SK-N-SH treated with all-trans-retinoic acid at 6 μM for 48 hours (cell line): ENCODE results near the gene AGBL3.

Experiments used
- BACH2 ChIP-seq: fragments of 250-450 bp; sonication (Bioruptor Pico); IDR thresholded peaks from 2 replicates; pipeline ENCODE4 v1.9.0; 2021; ENCODE audit warnings: mild to moderate bottlenecking, borderline replicate concordance
- CREB5 ChIP-seq: fragments of 250-450 bp; sonication (Bioruptor Pico); IDR thresholded peaks from 2 replicates; pipeline ENCODE4 v1.5.1; 2020; ENCODE audit warnings: low read depth, mild to moderate bottlenecking, moderate library complexity
- CSRNP3 ChIP-seq: fragments of 250-450 bp; sonication (Bioruptor Pico); IDR thresholded peaks from 2 replicates; pipeline ENCODE4 v1.5.1; 2021; ENCODE audit warnings: mild to moderate bottlenecking, moderate library complexity
- PATZ1 ChIP-seq: fragments of 250-450 bp; sonication (Bioruptor Pico); IDR thresholded peaks from 2 replicates; pipeline ENCODE4 v1.8.0; 2020; ENCODE audit warnings: mild to moderate bottlenecking, moderate library complexity, borderline replicate concordance
- RARB ChIP-seq: fragments of 250-450 bp; sonication (Bioruptor Pico); IDR thresholded peaks from 2 replicates; pipeline ENCODE4 v1.8.0; 2021; ENCODE audit warnings: mild to moderate bottlenecking, moderate library complexity
- TOX ChIP-seq: fragments of 250-450 bp; sonication (Bioruptor Pico); IDR thresholded peaks from 2 replicates; pipeline ENCODE4 v1.8.0; 2021; ENCODE audit warnings: mild to moderate bottlenecking, moderate library complexity, borderline replicate concordance
- ZC3H10 ChIP-seq: fragments of 250-450 bp; sonication (Bioruptor Pico); IDR thresholded peaks from 2 replicates; pipeline ENCODE4 v1.5.1; 2021; ENCODE audit warnings: mild to moderate bottlenecking, moderate library complexity
- ZFP3 ChIP-seq: fragments of 250-450 bp; sonication (Bioruptor Pico); IDR thresholded peaks from 2 replicates; pipeline ENCODE4 v1.5.0; 2020; ENCODE audit warnings: mild to moderate bottlenecking, moderate library complexity
- ZFP30 ChIP-seq: fragments of 450-650 bp; formaldehyde crosslinking; IDR thresholded peaks from 2 replicates; pipeline ENCODE4 v1.5.0; 2022; ENCODE audit warnings: mild to moderate bottlenecking, moderate library complexity
- ZNF8 ChIP-seq: fragments of 450-650 bp; formaldehyde crosslinking; IDR thresholded peaks from 2 replicates; pipeline ENCODE4 v1.5.0; 2020; ENCODE audit warnings: mild to moderate bottlenecking, moderate library complexity

- no peak for TF ChIP-seq ZNF8 (CRISPR knock-in tag)
- no peak for TF ChIP-seq PATZ1 (CRISPR knock-in tag)
- TF ChIP-seq ZFP3 (CRISPR knock-in tag): no peak
- no peak for TF ChIP-seq RARB
- TF ChIP-seq CREB5 (CRISPR knock-in tag): no peak
- TF ChIP-seq ZFP30 (CRISPR knock-in tag): no peak
- no peak for TF ChIP-seq CSRNP3 (CRISPR knock-in tag)
- no peak for TF ChIP-seq TOX
- no peak for TF ChIP-seq ZC3H10
- TF ChIP-seq BACH2: no peak
Measured at GRCh38 chr7:135181261-135181928, 195.1 kb downstream of the AGBL3 start.
